GM19372 (cell line): ENCODE data around the gene IL17C.

Source experiments
- ATAC-seq: cut with Tn5 transposase; IDR thresholded peaks from one replicate; pipeline ENCODE4 v1.9.1; 2021; ENCODE audit warnings: mild to moderate bottlenecking, low read depth, moderate library complexity; ENCODE audit not compliant: unreplicated experiment

Gene IL17C

GRCh38 chr16:88678224-88678979 lies 40.0 kb downstream of the IL17C start:
- no peak for ATAC-seq

- ATAC-seq, result no peak
Measured at GRCh38 chr16:88680554-88681083, 42.2 kb downstream of the IL17C start.

GRCh38 chr16:88681084-88681680 lies 42.8 kb downstream of the IL17C start:
- no peak for ATAC-seq

- ATAC-seq, result peak; percentile 53
Measured at GRCh38 chr16:88681709-88682451, 43.5 kb downstream of the IL17C start.

- no peak for ATAC-seq
Measured at GRCh38 chr16:88684569-88685155, 46.3 kb downstream of the IL17C start.

GRCh38 chr16:88685156-88686061 lies 47.0 kb downstream of the IL17C start:
- ATAC-seq, result no peak

- ATAC-seq, result peak; percentile 9
Measured at GRCh38 chr16:88686062-88686438, 47.7 kb downstream of the IL17C start.

- ATAC-seq, result peak; percentile 85
Measured at GRCh38 chr16:88686439-88687253, 48.3 kb downstream of the IL17C start, which contains the start of gene SNAI3. TSS of gene SNAI3 (minus strand) at chr16:88686507. CDS start at chr16:88686406, 101 bp downstream.

- no peak for ATAC-seq
Measured at GRCh38 chr16:88687254-88687576, 48.8 kb downstream of the IL17C start.

- no peak for ATAC-seq
Measured at GRCh38 chr16:88687676-88688012, 49.3 kb downstream of the IL17C start.

- no peak for ATAC-seq
Measured at GRCh38 chr16:88688013-88688778, 49.8 kb downstream of the IL17C start.
